GM18907 (cell line): ENCODE data around the gene RNF123.
"Not testable (repeated sequence)": the region's sequence is repeated elsewhere in the genome, so short reads cannot be mapped to it uniquely, and the experiment has no call there.

ENCODE experiments used
- ATAC-seq: cut with Tn5 transposase; IDR thresholded peaks from one replicate; pipeline ENCODE4 v1.9.1; 2021; ENCODE audit warnings: mild to moderate bottlenecking, moderate library complexity; ENCODE audit not compliant: unreplicated experiment

RNF123 gene

GRCh38 chr3:49734752-49735151 is 45.4 kb downstream of the RNF123 start:
- no peak for ATAC-seq

- no peak for ATAC-seq
Observed at GRCh38 chr3:49738067-49738713, 48.8 kb downstream of the RNF123 start.

DNA sequence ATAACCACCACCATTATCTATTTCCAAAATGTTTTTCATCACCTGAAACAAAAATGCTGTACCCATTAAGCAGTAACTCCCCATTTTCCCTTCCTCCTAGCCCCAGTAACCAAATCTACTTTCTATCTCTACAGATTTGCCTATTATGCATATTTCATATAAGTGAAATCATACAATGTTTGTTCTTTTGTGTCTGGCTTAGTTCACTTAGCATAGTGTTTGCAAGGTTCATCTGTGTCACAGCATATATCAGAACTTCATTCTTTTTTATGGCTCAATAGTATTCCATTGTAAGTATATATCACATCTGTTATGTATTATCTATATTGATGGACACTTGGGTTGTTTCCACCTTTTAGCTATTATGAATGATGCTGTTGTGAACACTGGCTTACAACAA is 51.1 kb downstream of the RNF123 start:
- no peak for ATAC-seq

DNA sequence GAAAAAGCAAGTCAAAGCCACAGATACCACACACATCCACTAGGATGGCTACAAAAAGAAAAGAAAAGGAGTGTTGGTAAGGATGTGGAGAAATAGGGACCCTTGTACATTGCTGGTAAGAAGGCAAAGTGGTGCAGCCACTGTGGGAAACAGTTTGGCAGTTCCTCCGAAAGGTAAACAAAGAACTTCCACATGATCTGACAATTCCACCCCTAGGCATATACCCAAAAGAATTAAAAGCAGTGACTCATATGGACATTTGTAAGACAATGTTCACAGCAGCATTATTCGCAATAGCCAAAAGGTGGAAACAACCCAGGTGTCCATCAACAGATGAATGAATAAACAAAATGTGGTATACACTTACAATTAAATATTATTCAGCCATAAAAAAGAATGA is 56.6 kb downstream of the RNF123 start:
- no peak for ATAC-seq

- ATAC-seq = no peak
Observed at GRCh38 chr3:49747792-49748480, 58.6 kb downstream of the RNF123 start.

GRCh38 chr3:49748874-49749273 is 59.5 kb downstream of the RNF123 start:
- not testable (repeated sequence) for ATAC-seq

- no peak for ATAC-seq
Observed at GRCh38 chr3:49750056-49750455, 60.7 kb downstream of the RNF123 start.

- ATAC-seq = no peak
Observed at GRCh38 chr3:49751501-49751900, 62.1 kb downstream of the RNF123 start.

GRCh38 chr3:49754536-49754935 is 65.2 kb downstream of the RNF123 start:
- ATAC-seq = no peak

- ATAC-seq = no peak
Observed at GRCh38 chr3:49756036-49756435, 66.7 kb downstream of the RNF123 start.

DNA sequence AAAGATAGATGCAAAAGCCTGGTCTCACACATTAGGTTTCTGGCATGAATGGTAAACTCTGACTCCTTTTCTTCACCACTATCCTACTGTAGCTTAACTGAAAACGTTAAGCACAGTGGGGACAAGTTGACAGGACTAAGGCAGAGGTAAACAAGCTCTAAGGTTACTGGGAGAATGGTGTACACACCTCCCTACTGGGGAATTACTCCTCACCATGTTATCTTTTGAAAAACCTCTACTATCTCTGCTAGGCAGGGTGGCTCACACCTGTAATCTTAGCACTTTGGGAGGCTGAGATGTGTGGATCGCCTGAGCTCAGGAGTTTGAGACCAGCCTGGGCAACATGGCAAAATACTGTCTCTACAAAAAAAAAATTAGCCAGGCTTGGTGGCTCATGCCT is 67.8 kb downstream of the RNF123 start:
- ATAC-seq = no peak

DNA sequence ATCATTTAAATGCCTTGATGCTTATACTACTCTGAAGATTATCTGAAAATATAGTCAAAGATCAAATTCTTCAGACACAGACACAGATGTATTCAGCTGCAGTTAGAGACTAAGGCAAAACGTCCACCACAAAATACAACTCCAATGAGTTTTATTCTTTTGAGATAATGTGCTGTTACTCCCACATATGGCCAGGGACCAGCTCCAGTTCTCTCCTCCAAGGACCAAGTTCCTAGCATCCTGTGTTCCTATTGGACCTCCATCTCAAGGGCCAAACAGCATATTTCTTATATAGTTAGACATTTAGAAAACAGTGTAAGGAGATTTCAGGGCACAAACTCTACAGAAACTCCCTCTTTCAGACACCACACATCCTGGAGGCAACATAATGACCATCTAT is 69.9 kb downstream of the RNF123 start:
- ATAC-seq = no peak

GRCh38 chr3:49761661-49762060 is 72.3 kb downstream of the RNF123 start:
- no peak for ATAC-seq

DNA sequence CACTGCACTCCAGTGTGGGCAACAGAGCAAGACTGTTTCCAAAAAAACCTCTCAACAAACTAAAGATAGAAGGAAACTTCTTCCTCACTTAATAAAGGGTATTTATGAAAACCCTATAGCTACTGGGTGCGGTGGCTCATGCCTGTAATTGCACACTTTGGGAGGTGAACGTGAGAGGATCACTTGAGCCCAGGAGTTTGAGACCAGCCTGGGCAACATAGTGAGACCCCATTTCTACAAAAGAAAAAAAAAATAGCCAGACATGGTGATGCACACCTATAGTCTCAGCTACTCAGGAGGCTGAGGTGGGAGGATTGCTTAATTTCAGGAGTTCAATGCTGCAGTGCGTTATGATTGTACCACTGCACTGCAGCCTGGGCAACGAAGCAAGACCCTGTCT is 74.6 kb downstream of the RNF123 start:
- ATAC-seq = no peak

GRCh38 chr3:49769286-49769915 is 80.0 kb downstream of the RNF123 start:
- no peak for ATAC-seq

- no peak for ATAC-seq
Observed at GRCh38 chr3:49769926-49770325, 80.6 kb downstream of the RNF123 start.
